DMS 273 (cell line): ENCODE measurements around the gene CCN2.
A peak's percentile ranks its signal among the peaks of the same experiment; 100 is the strongest.
"Not testable (repeated sequence)": the region's sequence is repeated elsewhere in the genome, so short reads cannot be mapped to it uniquely, and the experiment has no call there.

Experiments
- DNase-seq: peaks from one replicate; lab custom pipeline; 2025; ENCODE audit not compliant: unreplicated experiment; lab: John Stamatoyannopoulos, UW

The CCN2 gene

DNA sequence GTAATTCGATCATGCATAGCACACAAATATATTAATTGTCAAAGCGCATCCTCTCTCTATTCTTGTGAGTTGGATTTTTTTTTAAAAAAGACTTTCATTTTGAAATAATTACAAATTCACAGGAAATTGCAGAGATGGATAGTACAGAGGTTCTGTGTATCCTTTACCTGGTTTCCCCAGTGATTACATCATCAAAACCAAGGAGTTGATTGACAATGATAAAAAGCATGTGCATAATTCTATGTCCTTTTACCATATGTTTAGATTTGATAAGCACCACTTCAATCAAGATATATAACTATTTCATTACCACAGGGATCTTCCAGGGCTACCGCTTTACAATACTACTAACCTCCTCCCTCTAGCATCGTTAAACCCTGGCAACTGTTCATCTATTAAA is 40.2 kb downstream of the CCN2 start:
- no peak for DNase-seq

DNA sequence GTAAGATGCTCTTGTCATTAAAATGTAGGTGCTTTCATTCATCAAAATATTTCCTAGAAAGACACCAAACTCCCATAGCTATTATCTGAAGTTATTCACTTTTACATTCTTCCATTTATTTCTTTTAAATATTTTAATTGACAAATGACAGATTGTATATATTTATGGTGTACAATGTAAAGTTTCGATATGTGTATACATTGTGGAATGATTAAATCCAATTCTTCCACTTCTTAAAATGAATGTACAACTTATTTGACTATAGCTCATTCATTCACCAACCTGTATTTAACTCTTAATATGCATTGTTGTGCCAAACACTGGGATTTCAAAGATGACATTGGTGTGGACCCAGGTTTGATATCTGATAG is 41.0 kb downstream of the CCN2 start:
- DNase-seq = no peak

DNA sequence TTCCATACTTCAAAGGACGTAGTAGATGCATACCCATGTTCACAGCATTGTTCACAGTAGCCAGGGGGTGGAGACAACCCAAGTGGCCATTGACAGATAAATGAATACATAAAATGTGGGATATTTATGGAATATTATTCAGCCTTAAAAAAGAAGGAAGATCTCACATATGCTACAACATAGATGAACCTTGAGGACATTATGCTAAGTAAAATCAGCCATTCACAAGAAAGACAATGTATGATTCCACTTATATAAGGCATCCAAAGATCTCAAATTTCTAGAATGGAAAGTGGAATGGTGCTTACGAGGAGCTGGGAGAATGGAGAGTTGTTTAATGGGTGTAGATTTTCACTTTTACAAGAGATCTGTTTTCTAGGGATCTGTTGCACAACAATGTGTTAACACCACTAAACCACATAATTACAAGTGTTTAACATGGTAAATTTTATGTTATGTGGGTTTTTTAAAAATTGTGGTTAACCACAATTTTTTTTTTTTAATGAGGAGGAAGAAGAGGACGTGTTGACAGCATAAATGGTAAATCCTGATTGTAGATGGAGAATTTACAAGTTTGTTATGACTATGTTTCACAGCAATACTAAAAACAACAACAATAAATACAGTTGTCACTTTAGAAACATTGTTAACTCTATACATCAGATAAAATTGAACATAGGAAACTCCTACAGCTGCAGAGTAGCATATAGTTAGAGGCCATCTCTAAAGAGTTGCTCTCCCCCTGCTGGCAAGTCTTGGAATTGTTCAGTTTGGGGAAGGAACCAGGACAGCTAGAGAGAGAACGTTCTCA is 41.6 kb downstream of the CCN2 start:
- DNase-seq = peak; percentile 92

DNA sequence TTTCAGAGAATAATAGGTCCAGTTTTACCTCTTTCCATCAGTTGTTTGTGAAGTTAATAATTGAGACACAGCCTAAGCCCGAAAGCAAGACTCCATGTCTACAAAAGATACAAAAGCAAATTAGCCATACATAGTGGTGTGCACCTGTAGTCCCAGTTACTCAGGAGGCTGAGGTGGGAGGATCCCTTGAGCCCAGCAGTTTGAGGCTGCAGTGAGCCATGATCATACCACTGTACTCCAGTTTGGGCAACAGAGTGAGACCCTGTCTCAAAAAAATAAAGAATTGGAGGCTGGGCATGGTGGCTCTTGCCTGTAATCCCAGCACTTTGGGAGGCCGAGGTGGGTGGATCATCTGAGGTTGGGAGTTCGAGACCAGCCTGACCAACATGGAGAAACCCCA is 42.4 kb downstream of the CCN2 start:
- DNase-seq = not testable (repeated sequence)

DNA sequence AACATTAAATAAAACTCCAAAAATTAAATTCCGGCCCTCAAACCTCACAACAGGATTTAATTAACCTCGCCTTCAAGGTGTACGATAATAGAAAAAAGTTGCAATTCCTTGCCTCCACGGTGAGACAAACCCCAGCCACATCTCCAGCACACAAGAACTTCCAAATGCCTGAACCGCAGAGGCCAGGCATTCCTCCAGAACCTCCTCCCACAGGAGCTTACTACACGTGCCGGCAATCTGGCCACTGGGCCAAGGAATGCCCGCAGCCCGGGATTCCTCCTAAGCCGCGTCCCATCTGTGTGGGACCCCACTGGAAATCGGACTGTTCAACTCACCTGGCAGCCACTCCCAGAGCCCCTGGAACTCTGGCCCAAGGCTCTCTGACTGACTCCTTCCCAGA is 47.4 kb downstream of the CCN2 start:
- not testable (repeated sequence) for DNase-seq

DNA sequence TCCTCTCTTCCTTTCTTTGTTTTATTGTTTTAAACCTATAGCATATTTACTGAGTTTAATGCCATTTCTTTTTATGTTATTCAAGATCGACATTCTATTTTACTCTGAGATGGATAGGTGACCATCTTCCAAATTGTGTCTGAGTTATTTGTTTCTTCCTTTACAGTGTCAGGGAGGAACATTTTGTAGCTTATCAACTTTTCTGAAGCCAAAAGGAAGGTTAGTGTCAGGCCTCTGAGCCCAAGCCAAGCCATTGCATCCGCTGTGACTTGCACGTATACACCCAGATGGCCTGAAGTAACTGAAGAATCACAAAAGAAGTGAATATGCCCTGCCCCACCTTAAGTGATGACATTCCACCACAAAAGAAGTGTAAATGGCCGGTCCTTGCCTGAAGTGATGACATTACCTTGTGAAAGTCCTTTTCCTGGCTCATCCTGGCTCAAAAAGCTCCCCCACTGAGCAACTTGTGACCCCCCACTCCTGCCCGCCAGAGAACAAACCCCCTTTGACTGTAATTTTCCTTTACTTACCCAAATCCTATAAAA is 49.8 kb downstream of the CCN2 start:
- DNase-seq = not testable (repeated sequence)

DNA sequence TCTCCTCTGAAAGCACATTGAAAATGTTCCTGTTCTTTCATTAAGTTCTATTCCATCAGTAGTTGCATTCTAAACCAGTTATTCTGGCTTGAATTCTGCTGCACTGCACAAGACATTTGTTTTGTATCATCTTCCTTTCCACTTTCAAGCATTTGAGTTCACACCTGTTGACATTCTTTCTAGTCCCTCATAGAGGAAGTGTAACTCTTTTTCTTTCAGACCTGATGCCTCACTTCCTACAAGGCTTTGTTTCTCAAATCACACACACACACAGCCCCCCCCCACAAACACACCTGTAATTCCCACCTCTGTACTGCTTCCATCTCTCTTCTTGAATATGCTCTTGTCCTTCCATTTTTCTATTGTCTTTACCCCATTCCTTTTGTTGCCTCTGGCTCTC is 50.9 kb downstream of the CCN2 start:
- DNase-seq = no peak

DNA sequence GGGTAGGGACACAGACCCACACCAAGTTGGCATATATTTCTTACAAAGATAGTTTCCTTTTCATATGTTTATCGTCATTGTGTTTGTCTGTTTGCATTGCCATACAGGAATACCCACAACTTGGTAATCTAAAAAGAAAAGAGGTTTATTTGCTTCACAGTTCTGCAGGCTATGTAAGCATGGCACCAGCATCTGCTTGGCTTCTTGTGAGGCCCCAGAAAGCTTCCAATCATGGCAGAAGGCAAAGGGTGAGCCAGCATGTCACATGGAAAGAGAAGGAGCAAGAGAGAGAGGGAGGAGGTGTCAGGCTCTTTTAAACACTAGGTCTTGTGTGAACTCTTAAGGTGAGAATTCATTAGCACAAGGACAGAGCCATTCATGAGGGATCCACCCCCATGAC is 52.5 kb downstream of the CCN2 start:
- no peak for DNase-seq
